IMR-90 (cell line): ENCODE results near the gene SLC37A4. TPM values are rescaled to one million over a fixed set of nuclear protein-coding genes. Genes with fewer than 3 reads are reported as not detected.

Experiments
- ATAC-seq: fragments of 200-7000 bp; cut with Tn5 transposase; 2 replicates; pipeline ENCODE4 v1.9.1; 2020; ENCODE audit warnings: low read depth, mild to moderate bottlenecking, moderate library complexity
- BruUV-seq: library from RNA; stranded (reverse); fragments of 400-500 nt; replicated peaks from 2 replicates; lab custom pipeline; 2021; lab: Mats Ljungman, UMichigan
- CTCF ChIA-PET: fragments of 300-600 bp; formaldehyde crosslinking; extraction: SDS; loops from one replicate; lab custom pipeline; 2021; ENCODE audit warnings: antibody characterized with exemption; lab: Yijun Ruan, JAX
- POLR2A ChIA-PET: fragments of 300-600 bp; sonication (Branson Sonifier 250); formaldehyde crosslinking; loops from one replicate; lab custom pipeline; 2022; ENCODE audit warnings: antibody characterized with exemption; ENCODE audit not compliant: unreplicated experiment; lab: Charles Lee
- DNase-seq: peaks from one replicate; pipeline ENCODE4 v3.0.0; 2013
- H2AFZ ChIP-seq: replicated peaks from 2 replicates; pipeline ENCODE3; 2013; ENCODE audit warnings: low read length, mild to moderate bottlenecking; ENCODE audit not compliant: poor library complexity
- H2AK5ac ChIP-seq: 2 replicates; pipeline ENCODE4 v1.6.1; 2013; ENCODE audit warnings: low read depth, low read length, inconsistent platforms
- H2AK9ac ChIP-seq: replicated peaks from 2 replicates; pipeline ENCODE3; 2013; ENCODE audit warnings: mild to moderate bottlenecking, low read depth, low read length, moderate library complexity; ENCODE audit not compliant: poor library complexity
- H2BK120ac ChIP-seq: 2 replicates; pipeline ENCODE4 v1.6.1; 2013; ENCODE audit warnings: low read depth, low read length, inconsistent platforms
- H2BK15ac ChIP-seq: 3 replicates; pipeline ENCODE4 v1.6.1; 2013; ENCODE audit warnings: low read depth, low read length, inconsistent platforms
- H2BK20ac ChIP-seq: 2 replicates; pipeline ENCODE4 v1.6.1; 2013; ENCODE audit warnings: low read depth, mild to moderate bottlenecking, inconsistent platforms, low read length, moderate library complexity
- H2BK5ac ChIP-seq: 2 replicates; pipeline ENCODE4 v1.6.1; 2013; ENCODE audit warnings: mild to moderate bottlenecking, low read depth, low read length, inconsistent platforms; ENCODE audit not compliant: poor library complexity, severe bottlenecking
- H3K14ac ChIP-seq: replicated peaks from 2 replicates; pipeline ENCODE4 v1.6.1; 2013; ENCODE audit warnings: low read depth, low read length, inconsistent platforms
- H3K18ac ChIP-seq: 2 replicates; pipeline ENCODE4 v1.6.1; 2013; ENCODE audit warnings: low read depth, low read length, control low read depth
- H3K23ac ChIP-seq: 2 replicates; pipeline ENCODE4 v1.6.1; 2013; ENCODE audit warnings: low read depth, low read length, inconsistent platforms
- H3K27ac ChIP-seq: 2 replicates; pipeline ENCODE4 v1.5.1; 2013; ENCODE audit warnings: mild to moderate bottlenecking, control low read depth, low read length; ENCODE audit not compliant: insufficient read depth
- H3K27me3 ChIP-seq: 2 replicates; pipeline ENCODE4 v1.6.1; 2013; ENCODE audit warnings: low read length; ENCODE audit not compliant: control insufficient read depth, insufficient read depth
- H3K36me3 ChIP-seq: 2 replicates; pipeline ENCODE4 v1.6.1; 2013; ENCODE audit warnings: low read length, mixed read lengths; ENCODE audit not compliant: control insufficient read depth, insufficient read depth
- H3K4ac ChIP-seq: 2 replicates; pipeline ENCODE4 v1.6.1; 2013; ENCODE audit warnings: low read depth, low read length, inconsistent platforms
- H3K4me1 ChIP-seq: 2 replicates; pipeline ENCODE4 v1.6.1; 2013; ENCODE audit warnings: low read length, mixed read lengths; ENCODE audit not compliant: control insufficient read depth, insufficient read depth
- H3K4me2 ChIP-seq: 2 replicates; pipeline ENCODE4 v1.6.1; 2013; ENCODE audit warnings: low read depth, mild to moderate bottlenecking, control low read depth, low read length, moderate library complexity
- H3K4me3 ChIP-seq: 2 replicates; pipeline ENCODE4 v1.5.1; 2013; ENCODE audit warnings: low read depth, mild to moderate bottlenecking, control low read depth, low read length, moderate library complexity; ENCODE audit not compliant: insufficient read depth
- H3K56ac ChIP-seq: 2 replicates; pipeline ENCODE4 v1.6.1; 2013; ENCODE audit warnings: low read length, inconsistent platforms; ENCODE audit not compliant: insufficient read depth; ENCODE audit errors: extremely low read depth
- H3K79me1 ChIP-seq, 2 experiments: 2 replicates each; pipeline ENCODE4 v1.6.1; 2013; ENCODE audit warnings: low read length in 2 of 2, inconsistent platforms in 1 of 2, low read depth in 1 of 2
- H3K9ac ChIP-seq: 2 replicates; pipeline ENCODE4 v1.6.1; 2013; ENCODE audit warnings: low read depth, low read length, control low read depth
- H3K9me1 ChIP-seq: 2 replicates; pipeline ENCODE4 v1.6.1; 2013; ENCODE audit warnings: low read length, inconsistent platforms; ENCODE audit not compliant: insufficient read depth
- H3K9me3 ChIP-seq: 2 replicates; pipeline ENCODE4 v1.6.1; 2013; ENCODE audit warnings: low read length; ENCODE audit not compliant: control insufficient read depth, insufficient read depth
- H4K20me1 ChIP-seq: 2 replicates; pipeline ENCODE4 v1.6.1; 2013; ENCODE audit warnings: low read length, inconsistent platforms; ENCODE audit not compliant: insufficient read depth
- H4K5ac ChIP-seq: 2 replicates; pipeline ENCODE4 v1.6.1; 2013; ENCODE audit warnings: mild to moderate bottlenecking, low read depth, low read length, control low read depth
- H4K8ac ChIP-seq, 2 experiments: 2 replicates each; pipeline ENCODE4 v1.6.1; 2013; ENCODE audit warnings: low read depth in 2 of 2, low read length in 2 of 2, control low read depth in 1 of 2, inconsistent platforms in 1 of 2
- H4K91ac ChIP-seq: 2 replicates; pipeline ENCODE4 v1.6.1; 2013; ENCODE audit warnings: low read depth, low read length, inconsistent platforms; ENCODE audit not compliant: insufficient read depth
- BHLHE40 ChIP-seq: fragments of 150-350 bp; IDR thresholded peaks from 2 replicates; pipeline ENCODE4 v1.6.1; 2016; ENCODE audit warnings: mild to moderate bottlenecking, low read depth, low read length
- CEBPB ChIP-seq: IDR thresholded peaks from 2 replicates; pipeline ENCODE4 v1.6.1; 2012; ENCODE audit warnings: low read depth, low read length, improper control_type of control experiment
- CHD1 ChIP-seq: IDR thresholded peaks from 2 replicates; pipeline ENCODE4 v1.6.1; 2012; ENCODE audit warnings: low read depth, low read length, improper control_type of control experiment
- FOS ChIP-seq: fragments of 150-350 bp; IDR thresholded peaks from 2 replicates; pipeline ENCODE4 v1.6.1; 2016; ENCODE audit warnings: low read depth, low read length
- MAFK ChIP-seq: IDR thresholded peaks from 2 replicates; pipeline ENCODE4 v1.6.1; 2012; ENCODE audit warnings: low read depth, low read length, improper control_type of control experiment
- MAZ ChIP-seq: IDR thresholded peaks from 2 replicates; pipeline ENCODE4 v1.6.1; 2012; ENCODE audit warnings: low read depth, mild to moderate bottlenecking, low read length, improper control_type of control experiment, moderate library complexity, borderline replicate concordance
- MXI1 ChIP-seq: IDR thresholded peaks from 2 replicates; pipeline ENCODE4 v1.6.1; 2012; ENCODE audit warnings: low read depth, mild to moderate bottlenecking, low read length, moderate library complexity, borderline replicate concordance
- NFE2L2 ChIP-seq: fragments of 150-350 bp; IDR thresholded peaks from 2 replicates; pipeline ENCODE4 v1.6.1; 2016; ENCODE audit warnings: low read depth, mild to moderate bottlenecking, low read length
- POLR2A ChIP-seq: IDR thresholded peaks from 2 replicates; pipeline ENCODE4 v1.6.1; 2012; ENCODE audit warnings: mild to moderate bottlenecking, low read depth, low read length
- RAD21 ChIP-seq: IDR thresholded peaks from 2 replicates; pipeline ENCODE4 v1.6.1; 2012; ENCODE audit warnings: low read length, improper control_type of control experiment
- RCOR1 ChIP-seq: IDR thresholded peaks from 2 replicates; pipeline ENCODE4 v1.6.1; 2012; ENCODE audit warnings: mild to moderate bottlenecking, low read length, improper control_type of control experiment; ENCODE audit not compliant: insufficient replicate concordance
- RFX5 ChIP-seq: IDR thresholded peaks from 2 replicates; pipeline ENCODE4 v1.8.0; 2012; ENCODE audit warnings: low read depth, mild to moderate bottlenecking, low read length, moderate library complexity
- SMC3 ChIP-seq: fragments of 150-350 bp; IDR thresholded peaks from 2 replicates; pipeline ENCODE4 v1.6.1; 2016; ENCODE audit warnings: low read depth, mild to moderate bottlenecking, antibody characterized with exemption, low read length, moderate library complexity
- WGBS, 2 experiments: methylation state at CpG; one replicate each; pipeline versions ENCODE4 v1.1.5 to v1.1.7; 2013; ENCODE audit warnings: missing lambda C conversion rate in 2 of 2; ENCODE audit not compliant: insufficient read length in 1 of 2; ENCODE audit errors: extremely low coverage in 2 of 2; 5-methylcytosine and 5-hydroxymethylcytosine counted together
- dilution Hi-C: fragments of 300-500 bp; cut with HindIII; formaldehyde crosslinking; loops from one replicate; pipeline ENCODE4 v1.14.3; 2018; ENCODE audit warnings: low sequenced_read_pairs; ENCODE audit not compliant: unreplicated experiment
- in situ Hi-C: fragments of 300-500 bp; cut with MboI; formaldehyde crosslinking; loops from 3 replicates; pipeline ENCODE4 v1.14.3; 2019; ENCODE audit warnings: low sequenced_read_pairs, inconsistent platforms, mixed read lengths
- intact Hi-C: fragments of 100-400 bp; cut with micrococcal nuclease; formaldehyde crosslinking; loops from 2 replicates; pipeline ENCODE4 v1.10.0; 2022
- polyA plus RNA-seq, 3 experiments: library from polyadenylated mRNA; depleted of rRNA; stranded (reverse); fragments of >200 nt; gene quantifications; 2 replicates each; pipeline ENCODE4 v1.2.3, GENCODE V29; 2012; ENCODE audit warnings: low replicate concordance in 1 of 3
- total RNA-seq: library from RNA; depleted of rRNA; stranded (reverse); fragments of >200 nt; gene quantifications from 2 replicates; pipeline ENCODE4 v1.2.3, GENCODE V29; 2012
- TF ChIP-seq, protein P1 (sequence below): fragments of 150-350 bp; IDR thresholded peaks from 2 replicates; pipeline ENCODE4 v1.6.1; 2016; ENCODE audit warnings: low read depth, mild to moderate bottlenecking, low read length, moderate library complexity, borderline replicate concordance
- TF ChIP-seq, protein P2 (sequence below): conservative IDR thresholded peaks from 2 replicates; pipeline ENCODE4 v1.5.1; 2012; ENCODE audit warnings: mild to moderate bottlenecking, low read depth, low read length, improper control_type of control experiment
- TF ChIP-seq, protein P3 (sequence below): fragments of 150-350 bp; IDR thresholded peaks from 2 replicates; pipeline ENCODE4 v1.6.1; 2017; ENCODE audit warnings: mild to moderate bottlenecking, antibody characterized with exemption, low read length, low read depth

Gene SLC37A4
- total and polyA plus RNA-seq, 2 of the 4 experiments (the other 2 are of a cell fraction) = 7.5 to 14.3 TPM

- Histone ChIP-seq H3K56ac (no peak overlapping the region), H3K4me3 (no peak overlapping the region), H2AK5ac (no peak overlapping the region), H4K5ac (no peak overlapping the region), H4K91ac (no peak overlapping the region), H4K20me1 (peaks cover 4% of the 10 kb centered on the region; the same call in 1 of the 2 replicates), H3K23ac (no peak overlapping the region), H3K4me1 (peaks cover 4% of the 10 kb centered on the region), H3K27ac (no peak overlapping the region), H2AFZ (no peak overlapping the region), H4K8ac (no peak overlapping the region), H2BK120ac (no peak overlapping the region), H3K9me1 (peaks cover 3% of the 10 kb centered on the region), H2BK20ac (no peak overlapping the region), H3K27me3 (no peaks in the 10 kb centered on the region), H2BK5ac (no peak overlapping the region), H3K18ac (no peak overlapping the region), H2BK15ac (no peak overlapping the region), H2AK9ac (no peak overlapping the region), H3K9ac (no peak overlapping the region), H3K4me2 (no peak overlapping the region), H3K36me3 (peaks cover 27% of the 10 kb centered on the region), H3K79me1 (peaks cover 17 to 47% of the 10 kb centered on the region in 2 experiments), H3K4ac (no peak overlapping the region), H3K9me3 (no peaks in the 10 kb centered on the region), H3K14ac (no peak overlapping the region)
- dilution Hi-C loops = no loop called here
- no TSS peak for BruUV-seq
- DNase-seq (no peak), ATAC-seq (no peak)
- ChIA-PET CTCF (no interaction called here), POLR2A (no interaction called here)
- in situ Hi-C loops = no loop called here
- TF ChIP-seq, protein P1, sequence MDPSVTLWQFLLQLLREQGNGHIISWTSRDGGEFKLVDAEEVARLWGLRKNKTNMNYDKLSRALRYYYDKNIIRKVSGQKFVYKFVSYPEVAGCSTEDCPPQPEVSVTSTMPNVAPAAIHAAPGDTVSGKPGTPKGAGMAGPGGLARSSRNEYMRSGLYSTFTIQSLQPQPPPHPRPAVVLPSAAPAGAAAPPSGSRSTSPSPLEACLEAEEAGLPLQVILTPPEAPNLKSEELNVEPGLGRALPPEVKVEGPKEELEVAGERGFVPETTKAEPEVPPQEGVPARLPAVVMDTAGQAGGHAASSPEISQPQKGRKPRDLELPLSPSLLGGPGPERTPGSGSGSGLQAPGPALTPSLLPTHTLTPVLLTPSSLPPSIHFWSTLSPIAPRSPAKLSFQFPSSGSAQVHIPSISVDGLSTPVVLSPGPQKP = no peak
- TF ChIP-seq RCOR1 = no peak
- no peak for TF ChIP-seq MXI1
- TF ChIP-seq NFE2L2 = no peak
- no peak for TF ChIP-seq FOS
- TF ChIP-seq SMC3 = no peak
- TF ChIP-seq RFX5 = no peak
- no peak for TF ChIP-seq CEBPB
- TF ChIP-seq, protein P2, sequence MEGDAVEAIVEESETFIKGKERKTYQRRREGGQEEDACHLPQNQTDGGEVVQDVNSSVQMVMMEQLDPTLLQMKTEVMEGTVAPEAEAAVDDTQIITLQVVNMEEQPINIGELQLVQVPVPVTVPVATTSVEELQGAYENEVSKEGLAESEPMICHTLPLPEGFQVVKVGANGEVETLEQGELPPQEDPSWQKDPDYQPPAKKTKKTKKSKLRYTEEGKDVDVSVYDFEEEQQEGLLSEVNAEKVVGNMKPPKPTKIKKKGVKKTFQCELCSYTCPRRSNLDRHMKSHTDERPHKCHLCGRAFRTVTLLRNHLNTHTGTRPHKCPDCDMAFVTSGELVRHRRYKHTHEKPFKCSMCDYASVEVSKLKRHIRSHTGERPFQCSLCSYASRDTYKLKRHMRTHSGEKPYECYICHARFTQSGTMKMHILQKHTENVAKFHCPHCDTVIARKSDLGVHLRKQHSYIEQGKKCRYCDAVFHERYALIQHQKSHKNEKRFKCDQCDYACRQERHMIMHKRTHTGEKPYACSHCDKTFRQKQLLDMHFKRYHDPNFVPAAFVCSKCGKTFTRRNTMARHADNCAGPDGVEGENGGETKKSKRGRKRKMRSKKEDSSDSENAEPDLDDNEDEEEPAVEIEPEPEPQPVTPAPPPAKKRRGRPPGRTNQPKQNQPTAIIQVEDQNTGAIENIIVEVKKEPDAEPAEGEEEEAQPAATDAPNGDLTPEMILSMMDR = no peak
- TF ChIP-seq CHD1 = no peak
- no peak for TF ChIP-seq MAFK
- no peak for TF ChIP-seq RAD21
- TF ChIP-seq POLR2A = no peak
- TF ChIP-seq MAZ = no peak
- TF ChIP-seq, protein P3, sequence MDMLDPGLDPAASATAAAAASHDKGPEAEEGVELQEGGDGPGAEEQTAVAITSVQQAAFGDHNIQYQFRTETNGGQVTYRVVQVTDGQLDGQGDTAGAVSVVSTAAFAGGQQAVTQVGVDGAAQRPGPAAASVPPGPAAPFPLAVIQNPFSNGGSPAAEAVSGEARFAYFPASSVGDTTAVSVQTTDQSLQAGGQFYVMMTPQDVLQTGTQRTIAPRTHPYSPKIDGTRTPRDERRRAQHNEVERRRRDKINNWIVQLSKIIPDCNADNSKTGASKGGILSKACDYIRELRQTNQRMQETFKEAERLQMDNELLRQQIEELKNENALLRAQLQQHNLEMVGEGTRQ = no peak
- TF ChIP-seq BHLHE40 = no peak
- WGBS, 2 experiments = 59% methylated on average over 4 of the region's 15 CpGs; no CpG with 5 or more reads in 1 of the 2 experiments
- intact Hi-C loops = no loop called here
Measured at GRCh38 chr11:119024430-119025098, 6.1 kb downstream of the SLC37A4 start.
